SK-N-DZ (cell line): ENCODE data around the gene LPAR5.

ENCODE experiments used
- DNase-seq: peaks from one replicate; pipeline ENCODE4 v3.0.0-alpha.2; 2015; ENCODE audit warnings: low spot score

Gene LPAR5

DNA sequence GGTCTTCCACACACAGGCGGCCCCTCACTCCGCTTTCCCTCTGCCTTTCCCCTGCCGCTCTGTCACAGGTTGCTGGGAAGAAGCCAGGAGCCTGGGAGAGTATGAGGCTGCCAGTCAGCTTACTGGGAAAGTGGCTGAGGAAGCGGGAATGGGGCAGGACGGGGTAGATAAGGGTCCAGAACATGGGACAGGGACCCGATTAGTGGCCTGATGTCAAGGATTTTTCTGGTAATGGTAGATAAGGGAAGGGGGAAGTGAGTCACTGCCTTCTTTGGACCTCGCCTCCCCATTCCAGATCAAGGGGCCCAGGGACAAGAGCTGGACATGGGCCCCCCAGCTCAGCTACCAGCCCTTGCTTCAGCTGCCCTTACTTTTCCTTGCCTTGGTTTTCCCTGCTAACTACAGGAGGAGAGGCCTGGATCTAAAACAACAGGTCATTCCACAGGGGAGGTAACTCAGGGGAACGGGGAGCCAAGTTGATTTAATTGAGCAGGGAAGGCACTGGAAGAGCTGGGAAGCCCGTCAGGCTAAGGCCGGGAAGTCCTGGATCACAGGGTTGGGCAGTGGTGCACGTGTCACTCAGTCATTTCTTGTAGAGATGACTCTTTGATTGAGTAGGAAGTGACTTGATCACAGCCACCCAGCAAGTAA, 3.5 kb upstream of the LPAR5 start:
- DNase-seq, result no peak

DNA sequence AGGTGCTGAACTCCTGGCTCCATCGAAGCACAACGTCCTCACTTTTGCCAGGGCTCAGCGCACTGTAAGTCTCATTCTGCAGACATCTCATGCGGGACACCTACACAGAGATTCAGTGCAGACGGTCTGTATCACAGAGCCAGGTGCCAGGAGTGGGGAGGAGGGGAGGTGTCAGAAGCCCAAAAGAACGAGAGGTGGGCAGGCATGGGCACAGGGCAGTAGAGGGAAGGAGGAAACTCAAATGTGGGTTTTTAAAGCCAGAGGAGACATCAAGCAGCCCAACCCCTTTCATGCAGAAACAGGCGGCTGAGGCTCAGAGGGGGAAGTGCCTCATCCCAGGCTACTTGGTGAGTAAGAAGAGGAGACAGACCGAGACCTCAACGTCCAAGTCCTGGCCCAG, 2.5 kb upstream of the LPAR5 start:
- DNase-seq, result no peak

DNA sequence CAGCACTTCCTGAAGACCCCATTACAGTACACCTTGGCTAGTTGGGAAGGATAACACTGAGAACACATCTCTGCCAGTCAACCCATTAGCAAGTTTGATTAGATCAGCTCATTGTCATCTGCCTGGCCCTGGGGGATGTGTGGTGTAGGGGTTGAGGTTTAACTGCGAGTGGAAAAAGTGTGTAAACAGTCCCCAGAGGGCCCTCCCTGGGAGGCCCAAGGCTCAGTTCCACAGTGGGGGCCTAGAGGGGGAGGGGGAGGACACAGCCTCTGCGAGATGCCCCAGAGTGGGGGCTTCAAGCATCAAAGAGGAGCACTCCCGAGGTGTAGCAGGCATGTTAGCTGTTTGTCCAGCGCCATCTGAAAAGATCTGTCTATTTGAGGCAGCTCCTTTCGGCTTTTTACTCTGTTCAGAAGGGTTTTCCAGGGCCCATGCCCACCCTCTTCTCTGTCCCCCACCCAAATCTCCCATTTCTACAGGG, 344 bp downstream of the LPAR5 start:
- no peak for DNase-seq

DNA sequence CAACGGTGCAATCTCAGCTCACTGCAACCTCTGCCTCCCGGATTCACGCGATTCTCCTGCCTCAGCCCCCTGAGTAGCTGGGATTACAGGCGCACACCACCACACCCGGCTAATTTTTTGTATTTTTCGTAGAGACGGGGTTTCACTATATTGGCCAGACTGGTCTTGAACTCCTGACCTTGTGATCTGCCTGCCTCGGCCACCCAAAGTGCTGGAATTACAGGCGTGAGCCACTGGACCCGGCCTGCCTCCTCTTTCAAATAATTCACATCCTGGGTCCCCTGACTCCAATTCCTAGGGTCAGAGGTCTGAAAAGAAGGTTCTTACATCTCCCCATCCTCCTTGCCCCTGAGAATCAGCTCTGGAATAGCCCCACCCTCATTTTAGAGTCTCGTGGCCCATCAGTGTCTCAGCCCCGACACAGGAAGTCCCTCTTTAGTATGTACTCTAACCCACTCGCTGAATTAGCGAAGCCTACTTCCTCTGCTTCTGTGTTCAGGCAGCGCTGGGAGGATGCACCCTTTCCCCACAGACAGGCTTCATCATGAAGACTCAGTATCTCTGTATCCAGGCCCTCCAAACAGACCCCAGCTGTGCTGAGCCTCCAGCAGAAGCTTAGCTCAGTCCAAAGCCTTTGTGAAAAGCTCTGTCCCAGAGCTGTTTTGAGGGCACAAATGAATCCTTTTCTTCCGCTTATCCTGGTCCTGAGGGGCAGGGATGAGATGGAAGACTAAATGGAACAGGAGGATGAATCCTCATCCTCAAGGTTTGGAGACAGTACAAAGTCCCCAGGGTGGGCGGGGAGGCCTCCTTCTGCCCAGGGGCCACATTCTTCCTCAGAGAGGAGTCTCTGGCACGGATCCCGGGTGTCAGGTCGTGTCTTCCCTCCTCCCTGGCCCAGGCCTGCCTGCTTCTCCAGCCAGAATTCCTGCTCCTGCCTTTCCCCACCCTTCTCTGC, 3.5 kb downstream of the LPAR5 start:
- peak; percentile 62 for DNase-seq

DNA sequence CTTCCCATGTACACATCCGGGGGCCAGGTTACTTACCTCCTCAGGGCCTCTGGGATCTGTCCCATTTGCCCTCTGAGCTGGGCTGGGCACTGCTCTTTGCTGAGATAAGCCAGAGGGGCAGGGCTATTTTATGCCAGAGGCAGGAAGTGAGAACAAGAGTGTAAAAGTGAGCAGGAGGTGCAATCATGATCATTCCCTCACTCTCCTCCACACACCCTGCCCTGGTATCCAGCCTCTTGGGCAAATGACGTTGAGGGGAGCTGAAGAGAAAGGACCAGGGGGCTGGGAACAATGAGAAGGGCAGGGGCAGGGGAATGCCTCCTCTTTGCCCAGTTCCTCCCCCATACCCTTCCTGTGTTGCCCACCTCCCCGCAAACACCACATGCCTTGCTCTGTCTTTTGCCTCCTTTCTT, 4.2 kb downstream of the LPAR5 start:
- no peak for DNase-seq

DNA sequence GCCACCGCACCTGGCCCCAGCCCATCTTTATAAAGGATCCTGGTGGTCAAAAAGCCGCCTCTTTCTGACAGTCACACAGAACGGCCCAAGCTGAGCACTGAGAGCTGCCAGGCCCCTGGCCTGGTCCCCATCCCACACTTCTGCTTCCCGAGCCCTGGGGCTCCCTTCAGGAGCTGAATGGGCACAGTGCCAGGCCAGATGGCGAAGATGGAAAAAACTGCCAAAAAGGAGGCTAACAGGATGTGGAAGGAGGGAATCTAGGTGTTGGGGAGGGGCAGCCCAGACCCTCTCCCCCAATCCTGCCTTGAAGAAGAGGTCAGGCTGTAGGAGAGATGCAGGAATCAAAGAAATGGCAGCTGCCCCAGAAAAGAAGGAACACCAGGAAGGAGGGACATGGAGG, 5.0 kb downstream of the LPAR5 start:
- DNase-seq, result no peak

DNA sequence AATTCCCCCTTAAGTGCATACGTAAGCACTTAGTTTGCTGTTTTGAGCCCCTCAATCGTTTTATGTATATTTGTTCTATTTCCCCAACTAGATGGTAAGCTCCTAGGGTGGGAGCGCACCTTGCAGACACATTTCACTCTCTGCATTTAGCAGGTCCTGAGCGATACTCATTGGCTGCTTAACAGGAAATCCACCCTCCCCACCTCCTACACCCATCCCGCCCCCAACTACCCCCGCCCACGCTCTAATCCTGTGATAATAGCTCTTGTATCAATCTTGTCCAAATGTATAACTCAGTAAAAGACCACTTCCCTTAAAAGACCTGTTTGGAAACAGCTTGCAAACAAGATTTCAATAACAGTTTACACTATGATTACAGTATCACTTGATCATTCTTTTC, 8.1 kb downstream of the LPAR5 start:
- DNase-seq, result no peak

DNA sequence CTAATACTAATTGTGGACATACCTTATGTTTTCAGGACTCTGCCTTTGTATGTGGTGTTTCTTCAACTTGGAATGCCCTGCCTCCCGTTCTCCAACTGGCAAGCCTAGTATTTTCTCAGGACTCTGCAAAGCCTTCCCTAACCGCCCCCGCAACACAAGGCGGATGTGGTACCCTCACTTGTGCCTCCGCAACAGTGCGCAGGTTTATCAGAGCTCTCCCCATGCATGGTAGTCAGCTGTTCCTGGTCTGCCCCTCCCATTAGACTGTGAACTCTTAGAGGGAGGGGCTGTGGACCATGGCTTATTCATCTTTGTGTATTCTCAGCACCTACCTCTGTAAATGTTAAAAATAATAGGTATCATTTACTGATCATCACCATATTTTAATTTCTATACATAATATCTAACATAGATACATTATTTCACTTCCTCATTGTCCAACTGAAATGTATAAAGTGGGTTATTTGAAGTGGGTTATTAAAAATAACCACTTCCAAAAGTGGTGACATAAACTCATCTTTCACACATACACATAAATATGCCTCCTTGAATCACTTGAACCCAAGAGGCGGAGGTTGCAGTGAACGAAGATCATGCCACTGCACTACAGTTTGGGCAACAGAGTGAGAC, 9.0 kb downstream of the LPAR5 start:
- DNase-seq, result no peak

DNA sequence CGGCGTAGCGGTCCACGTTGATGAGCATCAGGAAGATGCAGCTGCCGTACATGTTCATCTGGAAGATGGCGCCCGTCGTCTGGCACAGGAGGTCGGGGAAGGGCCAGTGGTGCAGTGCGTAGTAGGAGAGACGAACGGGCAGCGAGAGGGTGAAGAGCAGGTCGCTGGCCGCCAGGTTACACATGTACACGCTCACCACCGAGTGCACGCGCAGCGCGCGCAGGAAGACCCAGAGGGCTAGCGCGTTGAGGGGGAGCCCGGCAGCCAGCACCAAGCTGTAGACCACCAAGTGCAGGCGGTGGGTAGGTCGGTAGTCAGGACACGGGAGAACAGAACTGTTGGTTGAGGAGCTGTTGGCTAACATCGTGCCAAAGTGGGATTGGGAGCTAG, 14.9 kb downstream of the LPAR5 start:
- no peak for DNase-seq

DNA sequence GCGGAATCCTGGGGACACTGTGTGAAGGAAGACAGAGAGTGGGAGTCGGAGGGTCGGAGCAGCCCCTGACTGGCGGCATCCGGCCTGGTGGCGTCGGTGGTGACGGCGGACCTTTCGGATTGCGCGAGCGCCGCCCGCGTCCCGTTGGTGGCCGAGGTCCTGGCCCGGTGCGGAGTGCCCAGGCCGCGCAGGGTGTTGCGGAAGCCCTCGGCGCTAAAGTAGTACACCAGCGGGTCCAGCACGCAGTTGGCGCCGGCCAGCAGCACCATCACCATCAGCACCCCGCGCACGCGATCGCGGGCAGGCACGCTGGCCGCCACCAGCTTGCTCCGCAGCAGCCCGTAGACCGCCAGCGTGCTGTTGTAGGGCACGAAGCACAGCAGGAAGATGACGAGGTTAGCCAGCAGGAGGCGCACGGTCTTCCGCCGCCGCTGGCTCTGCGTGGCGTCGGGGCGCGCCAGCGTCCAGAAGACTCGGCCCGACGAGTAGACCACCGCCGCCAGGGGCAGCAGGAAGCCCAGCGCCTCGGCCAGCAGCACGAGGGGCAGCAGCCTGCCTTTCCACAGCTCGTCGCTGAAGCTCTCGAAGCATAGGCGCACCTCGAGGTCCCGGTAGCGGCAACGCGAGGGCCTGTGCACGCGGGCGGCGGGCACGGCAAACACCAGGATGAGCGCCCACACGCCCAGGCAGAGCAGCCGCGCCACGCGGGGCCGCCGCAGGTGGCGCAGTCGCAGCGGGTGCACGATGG, 15.4 kb downstream of the LPAR5 start:
- no peak for DNase-seq

DNA sequence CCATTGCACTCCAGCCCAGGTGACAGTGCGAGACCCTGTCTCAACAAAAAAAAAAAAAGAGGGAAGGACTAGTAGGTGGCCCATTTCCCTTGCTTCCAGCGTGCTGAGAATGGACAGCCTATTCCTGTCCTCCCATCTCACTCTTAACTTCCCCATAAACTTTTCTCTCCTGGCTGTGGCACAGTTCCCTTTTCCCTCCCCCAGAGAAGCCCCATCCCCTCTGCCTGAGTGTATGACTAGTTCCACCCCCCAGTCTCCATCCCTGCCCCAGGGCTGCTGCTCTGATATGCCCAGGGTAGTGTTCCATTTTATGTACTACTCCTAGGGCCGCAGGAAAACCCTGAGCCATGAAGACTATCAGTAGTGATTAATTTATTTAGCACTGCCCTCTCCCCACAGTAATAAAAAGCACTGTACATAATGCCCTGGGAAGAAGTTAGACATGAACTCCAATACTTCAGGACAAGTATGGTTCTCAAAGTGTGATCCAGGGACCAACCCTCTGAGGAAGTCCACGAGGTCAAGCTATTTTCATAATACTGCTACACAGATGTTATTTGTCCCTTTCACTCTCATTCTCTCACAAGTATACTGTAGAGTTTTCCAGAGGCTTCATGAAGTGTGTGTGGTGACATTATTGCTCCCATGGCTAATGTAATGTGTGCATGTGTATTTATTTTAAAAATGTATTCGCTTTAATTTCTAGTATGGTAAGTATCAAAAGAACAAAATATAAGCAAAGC, 17.1 kb downstream of the LPAR5 start:
- no peak for DNase-seq

DNA sequence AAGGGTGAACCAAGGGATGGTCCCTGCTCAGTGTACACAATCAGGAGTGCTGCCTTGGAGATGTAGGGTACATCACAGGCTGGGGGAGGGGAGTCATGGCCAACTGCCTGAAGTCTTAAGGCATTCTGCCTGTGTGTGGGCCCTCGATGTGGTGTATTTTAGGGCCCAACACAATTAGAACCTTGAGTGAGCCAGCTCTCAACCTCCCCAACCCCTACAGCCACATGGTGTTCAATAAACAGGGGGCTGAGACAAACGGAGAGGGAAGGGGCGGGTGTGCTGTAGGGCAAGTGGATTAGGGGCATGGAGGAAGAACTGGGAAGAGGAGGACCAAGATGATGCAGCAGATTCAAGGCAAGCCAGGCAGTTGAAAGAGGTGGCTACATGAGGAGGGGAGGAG, 20.0 kb downstream of the LPAR5 start:
- DNase-seq, result peak; percentile 56

DNA sequence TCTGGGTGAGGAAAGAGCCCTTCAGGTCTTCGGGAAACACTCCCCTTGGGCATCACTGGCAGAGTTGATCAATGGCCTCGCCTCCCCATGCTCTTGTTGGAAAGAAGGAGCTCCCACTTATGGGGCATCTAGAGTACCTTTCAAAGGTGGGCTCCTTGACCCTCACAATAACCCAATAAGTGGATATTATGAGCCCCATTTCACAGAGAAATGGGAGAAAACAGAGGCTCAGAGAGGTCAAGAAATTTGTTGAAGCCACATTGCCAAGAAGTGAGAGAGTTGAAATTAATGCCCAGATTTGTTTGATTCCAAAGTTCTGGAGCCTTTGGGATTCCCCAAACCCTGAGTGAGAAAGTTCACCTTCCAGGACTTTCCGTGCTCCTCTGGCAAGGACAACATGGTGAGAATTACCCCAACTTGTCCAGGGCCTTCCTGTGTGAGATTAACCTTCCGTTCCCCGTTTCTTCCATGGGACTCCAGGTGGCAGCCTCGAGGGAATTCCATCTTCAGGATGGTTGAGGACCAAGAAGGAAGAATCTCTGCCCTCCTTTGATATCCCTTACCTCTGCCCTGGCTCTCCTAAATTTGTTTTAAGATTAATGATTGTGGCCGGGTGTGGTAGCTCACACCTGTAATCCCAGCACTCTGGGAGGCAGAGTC, 21.1 kb downstream of the LPAR5 start:
- peak; percentile 66 for DNase-seq

DNA sequence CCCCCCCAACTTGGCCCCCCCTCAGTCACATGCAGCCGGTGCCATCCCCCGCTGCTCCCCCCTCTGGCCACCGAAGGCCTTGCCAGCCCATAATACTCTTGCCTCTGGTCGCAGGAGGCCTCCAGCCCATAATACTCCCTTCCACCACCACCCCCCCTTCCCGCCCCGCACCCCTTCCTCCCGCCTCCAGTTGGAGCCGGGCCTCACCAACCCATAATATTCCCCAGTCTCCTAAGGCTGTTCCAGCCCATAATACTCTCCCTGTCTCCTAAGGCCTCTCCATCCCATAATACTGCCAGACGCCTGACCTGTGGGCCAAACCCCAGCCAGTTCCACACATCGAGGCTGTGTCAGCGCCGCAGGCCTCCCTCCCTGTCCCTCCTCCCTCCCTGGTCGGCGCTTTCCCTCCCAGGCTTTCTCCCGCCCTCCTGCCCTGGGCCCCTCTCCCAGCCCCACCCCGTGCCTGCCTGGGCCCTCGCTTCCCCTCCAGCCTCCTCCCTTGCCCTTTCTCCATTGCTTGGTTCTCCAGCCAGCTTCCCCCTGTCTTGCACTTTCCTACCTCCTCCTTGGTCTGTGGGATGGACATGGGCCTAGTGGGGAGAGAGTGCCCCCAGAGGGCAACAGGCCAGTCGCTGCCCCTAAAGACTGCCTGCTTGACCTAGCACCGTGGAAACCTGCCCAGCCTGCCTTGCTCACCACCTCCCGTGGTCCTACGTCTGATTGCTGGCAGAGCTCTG, 21.8 kb downstream of the LPAR5 start:
- peak; percentile 100 for DNase-seq

DNA sequence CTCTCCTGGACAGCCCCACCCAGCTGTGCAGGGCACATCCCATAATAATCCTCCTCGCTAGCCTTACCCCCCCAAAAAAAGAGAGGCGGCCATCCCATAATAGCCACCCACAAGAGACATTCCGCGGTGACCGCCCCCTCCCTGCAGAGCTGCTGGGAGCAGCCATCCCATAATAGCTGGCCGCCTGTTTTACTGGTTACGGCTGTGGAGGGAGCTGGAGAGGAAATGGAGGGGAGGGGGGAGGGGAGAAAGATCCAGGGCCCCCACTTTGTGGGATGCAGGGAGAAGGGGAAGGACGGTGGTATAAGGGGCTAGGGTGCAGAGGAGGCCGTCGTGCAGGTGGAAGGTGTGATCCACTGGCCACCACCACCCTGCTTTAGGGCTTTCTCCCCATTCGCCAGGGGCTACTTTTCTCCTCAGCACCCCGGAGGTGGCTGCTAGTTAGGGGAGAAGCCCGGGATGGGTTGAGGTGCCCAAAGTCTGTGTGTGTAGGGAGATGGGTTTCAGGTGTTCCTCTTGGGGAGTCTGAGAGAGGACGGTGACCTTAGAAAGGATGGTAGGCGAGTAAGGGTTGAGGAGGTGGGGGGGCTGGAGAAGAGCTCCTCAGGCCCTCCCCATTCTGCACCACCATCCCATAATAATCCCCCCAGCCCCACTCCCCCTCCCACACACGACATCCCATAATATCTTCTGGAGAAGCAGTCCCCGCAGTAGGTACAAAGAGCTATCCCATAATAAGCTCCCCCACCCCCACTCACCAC, 22.6 kb downstream of the LPAR5 start:
- DNase-seq, result peak; percentile 96

DNA sequence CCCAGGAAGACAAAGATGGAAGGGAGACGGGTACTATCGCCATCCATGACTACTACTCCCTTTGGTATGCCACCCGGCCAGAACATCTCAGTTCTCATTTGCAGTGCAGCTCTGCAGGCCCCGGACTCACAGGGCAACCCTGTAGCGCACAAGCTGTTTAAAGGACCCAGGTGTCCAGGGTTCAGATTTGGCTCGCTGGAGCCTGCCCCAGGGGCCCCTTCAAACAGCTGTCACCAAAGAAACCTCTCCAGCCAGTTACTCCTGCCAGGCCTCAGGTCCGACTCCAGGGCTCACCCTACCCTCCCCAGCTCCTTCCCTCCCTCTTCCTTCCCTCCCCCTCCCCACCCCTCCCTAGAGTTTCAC, 23.1 kb downstream of the LPAR5 start:
- DNase-seq, result no peak

DNA sequence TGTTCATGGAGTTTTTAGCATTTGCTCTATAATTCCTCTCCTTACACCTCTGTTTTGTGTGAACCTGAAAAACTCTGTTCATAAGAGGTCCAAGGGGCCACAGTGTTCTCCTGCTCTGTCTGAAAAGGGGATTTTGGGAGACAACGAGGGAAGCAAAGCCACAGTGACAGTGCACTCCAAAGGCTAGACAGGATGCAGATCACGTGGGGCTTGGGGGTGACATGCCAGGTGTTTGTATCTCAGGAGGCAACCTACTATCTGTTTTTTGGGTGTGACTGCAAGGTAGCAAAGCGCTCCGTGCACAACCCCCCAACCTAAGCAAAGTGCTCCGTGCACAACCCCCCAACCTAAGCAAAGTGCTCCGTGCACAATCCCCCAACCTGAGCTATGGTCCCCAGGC, 23.5 kb downstream of the LPAR5 start:
- no peak for DNase-seq

DNA sequence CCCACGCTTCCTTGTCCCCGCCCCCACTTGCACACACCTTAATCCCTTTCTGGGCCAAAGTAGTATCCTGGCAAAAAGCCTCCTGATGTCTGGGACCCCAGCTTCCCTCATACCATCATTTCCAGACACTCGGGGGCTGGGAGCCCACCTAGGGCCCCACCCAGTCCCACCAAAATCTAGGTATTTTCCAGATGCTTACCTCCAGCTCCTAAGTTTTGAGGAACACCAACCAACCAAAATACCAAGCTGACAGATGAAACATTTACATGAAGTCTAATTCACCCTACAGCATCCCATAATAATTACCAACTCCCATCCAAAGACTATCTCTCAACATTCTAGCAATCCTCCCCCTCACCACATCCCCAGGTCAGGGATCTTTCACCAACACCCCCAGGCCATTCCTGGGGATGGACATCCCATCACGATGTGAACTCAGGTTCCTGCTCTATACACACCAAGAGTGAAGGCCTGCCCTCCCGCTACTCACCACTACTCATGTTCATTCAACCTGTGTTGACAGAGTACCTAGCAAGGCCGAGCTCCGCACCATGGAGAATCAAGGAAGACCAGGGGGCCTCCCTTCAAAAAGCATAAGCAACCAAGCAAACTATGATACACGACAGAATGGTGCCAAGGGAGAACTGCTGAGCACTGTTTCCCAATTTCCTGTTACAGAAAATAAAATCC, 27.0 kb downstream of the LPAR5 start:
- no peak for DNase-seq
